ENCODE measurements around the gene SPATA16.

DNA sequence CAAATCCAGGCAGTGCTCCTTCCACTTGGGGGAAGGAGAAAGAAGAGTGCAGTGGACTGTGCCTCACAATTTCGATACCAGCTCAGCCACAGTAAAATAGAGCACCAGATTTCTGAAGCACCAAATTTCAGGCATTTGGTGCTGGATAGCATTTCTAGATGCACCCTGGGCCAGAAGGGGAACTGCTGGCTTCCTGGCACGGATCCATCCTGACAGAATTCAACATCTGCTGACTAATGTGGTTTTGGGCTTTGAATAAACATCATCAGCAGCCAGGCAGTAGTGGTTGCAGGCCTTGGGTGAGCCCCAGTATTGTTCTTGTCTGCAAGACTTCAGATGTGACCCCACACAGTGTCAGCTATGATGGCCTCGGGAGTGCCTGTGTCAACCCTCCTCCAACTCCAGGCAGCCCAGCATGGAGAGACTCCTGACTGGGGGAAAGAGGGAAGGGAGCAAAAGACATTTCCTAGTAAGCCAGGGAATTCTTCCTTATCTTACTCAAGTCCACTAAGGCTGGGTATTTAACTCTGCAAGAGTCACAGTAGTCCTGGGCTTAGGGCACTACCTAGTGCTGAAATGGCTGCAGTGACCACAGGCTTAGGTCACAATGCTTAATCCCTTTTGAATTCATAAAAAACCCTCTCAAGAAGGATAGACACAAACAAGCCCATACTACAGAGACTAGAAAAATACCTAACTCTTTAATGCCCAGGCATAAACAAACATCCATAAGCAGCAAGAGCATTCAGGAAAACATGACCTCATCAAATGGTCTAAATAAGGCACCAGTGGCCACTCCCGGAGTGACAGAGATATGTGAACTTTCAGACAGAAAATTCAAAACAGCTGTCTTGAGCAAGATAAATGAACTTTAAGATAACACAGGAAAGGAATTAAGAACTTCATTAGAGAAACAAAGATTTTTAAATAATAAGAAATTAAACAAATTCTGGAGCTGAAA is 74.7 kb downstream of the SPATA16 start:
- no peak for TF ChIP-seq EZH2phosphoT487 (IDR thresholded peaks at IDR 0.05; ENCODE audit: low read length)
- TF ChIP-seq, protein P1, sequence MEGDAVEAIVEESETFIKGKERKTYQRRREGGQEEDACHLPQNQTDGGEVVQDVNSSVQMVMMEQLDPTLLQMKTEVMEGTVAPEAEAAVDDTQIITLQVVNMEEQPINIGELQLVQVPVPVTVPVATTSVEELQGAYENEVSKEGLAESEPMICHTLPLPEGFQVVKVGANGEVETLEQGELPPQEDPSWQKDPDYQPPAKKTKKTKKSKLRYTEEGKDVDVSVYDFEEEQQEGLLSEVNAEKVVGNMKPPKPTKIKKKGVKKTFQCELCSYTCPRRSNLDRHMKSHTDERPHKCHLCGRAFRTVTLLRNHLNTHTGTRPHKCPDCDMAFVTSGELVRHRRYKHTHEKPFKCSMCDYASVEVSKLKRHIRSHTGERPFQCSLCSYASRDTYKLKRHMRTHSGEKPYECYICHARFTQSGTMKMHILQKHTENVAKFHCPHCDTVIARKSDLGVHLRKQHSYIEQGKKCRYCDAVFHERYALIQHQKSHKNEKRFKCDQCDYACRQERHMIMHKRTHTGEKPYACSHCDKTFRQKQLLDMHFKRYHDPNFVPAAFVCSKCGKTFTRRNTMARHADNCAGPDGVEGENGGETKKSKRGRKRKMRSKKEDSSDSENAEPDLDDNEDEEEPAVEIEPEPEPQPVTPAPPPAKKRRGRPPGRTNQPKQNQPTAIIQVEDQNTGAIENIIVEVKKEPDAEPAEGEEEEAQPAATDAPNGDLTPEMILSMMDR (IDR thresholded peaks at IDR 0.05; ENCODE audit: low read length): no peak
